K562 (cell line): Measurements from ENCODE around the gene RIPPLY3. TPM values are rescaled to one million over a fixed set of nuclear protein-coding genes. Genes with fewer than 3 reads are reported as not detected.

Source experiments
- CREB3 ChIP-seq: fragments of 450-650 bp; conservative IDR thresholded peaks from 2 replicates; pipeline ENCODE4 v1.6.1; 2016; ENCODE audit warnings: missing genetic modification characterization, low read depth, mild to moderate bottlenecking, missing compliant biosample characterization, moderate library complexity
- GATAD2B ChIP-seq: fragments of 450-650 bp; IDR thresholded peaks from 2 replicates; pipeline ENCODE4 v1.6.1; 2017; ENCODE audit warnings: mild to moderate bottlenecking, borderline replicate concordance
- GTF2A2 ChIP-seq: IDR thresholded peaks from 2 replicates; pipeline ENCODE4 v1.6.1; 2016; ENCODE audit warnings: mild to moderate bottlenecking, missing genetic modification characterization, missing compliant biosample characterization
- HNRNPL ChIP-seq: fragments of 200-400 bp; formaldehyde crosslinking; IDR thresholded peaks from 2 replicates; pipeline ENCODE4 v1.6.1; 2017; ENCODE audit warnings: low read depth, mild to moderate bottlenecking, low read length
- KLF10 ChIP-seq: fragments of 250-450 bp; sonication (Bioruptor Pico); IDR thresholded peaks from 2 replicates; pipeline ENCODE4 v1.6.1; 2021; ENCODE audit warnings: matching md5 sums
- MEIS2 ChIP-seq: fragments of 450-650 bp; IDR thresholded peaks from 2 replicates; pipeline ENCODE4 v1.6.1; 2014; ENCODE audit warnings: mild to moderate bottlenecking; ENCODE audit not compliant: partially characterized antibody
- MITF ChIP-seq: IDR thresholded peaks from 2 replicates; pipeline ENCODE4 v1.6.1; 2014; ENCODE audit warnings: antibody characterized with exemption
- OTX1 ChIP-seq: fragments of 450-650 bp; formaldehyde crosslinking; IDR thresholded peaks from 2 replicates; pipeline ENCODE4 v1.4.0; 2022; ENCODE audit warnings: mild to moderate bottlenecking
- POLR2AphosphoS5 ChIP-seq: IDR thresholded peaks from 2 replicates; pipeline ENCODE4 v1.6.1; 2011; ENCODE audit warnings: mild to moderate bottlenecking, low read depth, low read length, moderate library complexity; ENCODE audit not compliant: control insufficient read depth, insufficient read depth
- PTBP1 ChIP-seq: fragments of 200-400 bp; formaldehyde crosslinking; IDR thresholded peaks from 2 replicates; pipeline ENCODE4 v1.6.1; 2017; ENCODE audit warnings: low read depth, low read length
- RBM39 ChIP-seq: fragments of 200-400 bp; formaldehyde crosslinking; optimal IDR thresholded peaks from 2 replicates; pipeline ENCODE3; 2018; ENCODE audit warnings: low read depth, low read length
- SAFB2 ChIP-seq: fragments of 200-400 bp; formaldehyde crosslinking; IDR thresholded peaks from 2 replicates; pipeline ENCODE4 v1.6.1; 2018; ENCODE audit warnings: borderline replicate concordance, low read length, low read depth, moderate library complexity; ENCODE audit not compliant: severe bottlenecking
- SP2 ChIP-seq: IDR thresholded peaks from 2 replicates; pipeline ENCODE4 v1.6.1; 2011; ENCODE audit warnings: mild to moderate bottlenecking, low read depth, low read length, moderate library complexity; ENCODE audit not compliant: poor library complexity, severe bottlenecking; ENCODE audit errors: extremely low read depth
- TEAD2 ChIP-seq: fragments of 450-650 bp; IDR thresholded peaks from 2 replicates; pipeline ENCODE4 v1.6.1; 2016; ENCODE audit warnings: missing genetic modification characterization, control low read depth, missing compliant biosample characterization
- UBTF ChIP-seq, 2 experiments: IDR thresholded peaks; 2 replicates each; pipeline ENCODE4 v1.6.1; 2012; ENCODE audit warnings: improper control_type of control experiment in 2 of 2, low read depth in 2 of 2, low read length in 2 of 2, borderline replicate concordance in 1 of 2
- WHSC1 ChIP-seq: IDR thresholded peaks from one replicate; pipeline ENCODE4 v1.6.1; 2012; ENCODE audit warnings: low read length, control low read depth, inconsistent platforms
- ZNF263 ChIP-seq: sonication (generic); formaldehyde crosslinking; IDR thresholded peaks from 2 replicates; pipeline ENCODE4 v1.8.0; 2022; ENCODE audit warnings: mild to moderate bottlenecking, missing genetic modification reagents, borderline replicate concordance
- ZNF408 ChIP-seq: fragments of 250-450 bp; sonication (Bioruptor Pico); IDR thresholded peaks from 2 replicates; pipeline ENCODE4 v1.4.0; 2020; ENCODE audit warnings: low read depth, mild to moderate bottlenecking, moderate library complexity
- ZNF445 ChIP-seq: fragments of 250-450 bp; sonication (Bioruptor Pico); IDR thresholded peaks from 2 replicates; pipeline ENCODE4 v1.4.0; 2020; ENCODE audit warnings: low read depth, mild to moderate bottlenecking, moderate library complexity
- polyA plus RNA-seq, 8 experiments: library from polyadenylated mRNA; depleted of rRNA in 4 of 8; stranded (reverse) in 5 of 8; unstranded in 3 of 8; fragments of >200 nt; fragmentation: Nextera tagmentation in 2 of 8; fragmentation: Illumina TruSeq in 1 of 8; extraction: Ambion mirVana in 2 of 8; extraction: Trizol in 1 of 8; gene quantifications; 2 replicates each; pipeline versions ENCODE4 v1.2.1 to v1.2.3, GENCODE V29; 2011 to 2014; ENCODE audit warnings: inconsistent platforms in 1 of 8, missing spikeins in 1 of 8
- total RNA-seq, 7 experiments: library from RNA; depleted of rRNA in 6 of 7; stranded (reverse); fragments of >200 nt in 6 of 7; fragmentation: Illumina TruSeq in 2 of 7; extraction: Trizol in 2 of 7; gene quantifications; 2 replicates each; pipeline versions ENCODE4 v1.2.1 to v1.2.3, GENCODE V29; 2011 to 2021; ENCODE audit warnings: low replicate concordance in 1 of 7
- TF ChIP-seq, protein P1 (sequence below): fragments of 250-450 bp; sonication (Bioruptor Pico); IDR thresholded peaks from 2 replicates; pipeline ENCODE4 v1.8.0; 2022; ENCODE audit warnings: inconsistent platforms
- TF ChIP-seq, protein P2 (sequence below): fragments of 250-450 bp; sonication (Bioruptor Pico); IDR thresholded peaks from 2 replicates; pipeline ENCODE4 v1.8.0; 2021; ENCODE audit warnings: moderate library complexity, mild to moderate bottlenecking, inconsistent platforms

Gene RIPPLY3
- total and polyA plus RNA-seq, 9 of the 15 experiments (the other 6 are each of a cell fraction or from before 2014, with no cell fraction given), result not detected

DNA sequence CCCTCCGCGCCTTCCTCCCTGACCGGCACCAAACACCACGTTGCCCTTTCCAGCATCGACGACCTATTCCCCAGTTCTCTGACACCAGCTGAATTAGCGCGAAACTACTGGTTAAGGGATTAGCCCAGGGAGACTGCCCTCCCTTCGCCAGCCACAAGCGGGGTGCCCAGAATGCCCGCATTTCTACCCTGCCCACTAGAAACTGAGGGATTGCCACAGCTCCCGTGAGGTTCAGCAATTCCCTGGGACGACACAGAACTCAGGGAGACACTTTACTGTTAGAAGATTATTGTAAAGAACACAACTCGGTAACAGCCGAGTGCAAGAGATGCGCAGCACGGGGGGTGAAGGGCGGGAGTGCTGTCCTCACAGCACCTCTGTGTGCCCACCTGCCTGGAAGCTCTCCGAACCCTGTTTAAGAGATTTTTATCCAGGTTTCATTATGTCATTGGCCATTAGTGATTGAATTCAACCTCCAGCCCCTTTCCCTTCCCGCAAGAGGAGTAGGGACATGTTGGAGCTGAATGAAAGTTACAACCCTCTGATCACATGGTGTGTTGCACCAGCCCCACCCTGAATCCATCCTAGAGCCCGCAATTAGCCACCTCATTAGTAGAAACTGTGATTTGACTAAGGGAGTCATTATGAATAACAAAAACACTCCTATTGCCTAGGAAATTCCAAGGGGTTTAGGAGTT, 15.8 kb upstream of the RIPPLY3 start (continued):
- TF ChIP-seq WHSC1, result no peak
- peak; percentile 84; the same call in 1 of the 2 replicates for TF ChIP-seq CREB3
- TF ChIP-seq RBM39, result no peak
- no peak for TF ChIP-seq SP2
- TF ChIP-seq MEIS2, result no peak
- 0 out of 2 replicates have a peak, but pooled peaks have one; percentile 11 for TF ChIP-seq OTX1 (CRISPR knock-in tag)
- TF ChIP-seq TEAD2 (tag), result no peak
- peak; percentile 32; the same call in 1 of the 2 replicates for TF ChIP-seq HNRNPL
- TF ChIP-seq, protein P1, sequence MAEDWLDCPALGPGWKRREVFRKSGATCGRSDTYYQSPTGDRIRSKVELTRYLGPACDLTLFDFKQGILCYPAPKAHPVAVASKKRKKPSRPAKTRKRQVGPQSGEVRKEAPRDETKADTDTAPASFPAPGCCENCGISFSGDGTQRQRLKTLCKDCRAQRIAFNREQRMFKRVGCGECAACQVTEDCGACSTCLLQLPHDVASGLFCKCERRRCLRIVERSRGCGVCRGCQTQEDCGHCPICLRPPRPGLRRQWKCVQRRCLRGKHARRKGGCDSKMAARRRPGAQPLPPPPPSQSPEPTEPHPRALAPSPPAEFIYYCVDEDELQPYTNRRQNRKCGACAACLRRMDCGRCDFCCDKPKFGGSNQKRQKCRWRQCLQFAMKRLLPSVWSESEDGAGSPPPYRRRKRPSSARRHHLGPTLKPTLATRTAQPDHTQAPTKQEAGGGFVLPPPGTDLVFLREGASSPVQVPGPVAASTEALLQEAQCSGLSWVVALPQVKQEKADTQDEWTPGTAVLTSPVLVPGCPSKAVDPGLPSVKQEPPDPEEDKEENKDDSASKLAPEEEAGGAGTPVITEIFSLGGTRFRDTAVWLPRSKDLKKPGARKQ, result peak; percentile 94
- 0 out of 2 replicates have a peak, but pooled peaks have one; percentile 56 for TF ChIP-seq GTF2A2 (tag)
- TF ChIP-seq POLR2AphosphoS5, result no peak
- 0 out of 2 replicates have a peak, but pooled peaks have one; percentile 2 for TF ChIP-seq PTBP1
- no peak for TF ChIP-seq MITF
- TF ChIP-seq, protein P2, sequence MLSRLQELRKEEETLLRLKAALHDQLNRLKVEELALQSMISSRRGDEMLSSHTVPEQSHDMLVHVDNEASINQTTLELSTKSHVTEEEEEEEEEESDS, result no peak
- no peak for TF ChIP-seq ZNF408
- no peak for TF ChIP-seq ZNF263 (CRISPR knock-in tag)
- no peak for TF ChIP-seq GATAD2B
- TF ChIP-seq KLF10 (CRISPR knock-in tag), result no peak
- TF ChIP-seq SAFB2, result no peak
- TF ChIP-seq ZNF445, result no peak
- no peak for TF ChIP-seq UBTF (IDR thresholded peaks at IDR 0.05; ENCODE audit: borderline replicate concordance in 1 of 2, low read depth in 2 of 2, low read length in 2 of 2)
